GM21576 (cell line): Measurements from ENCODE around the gene MOB3A.

Experiments used
- ATAC-seq: cut with Tn5 transposase; IDR thresholded peaks from one replicate; pipeline ENCODE4 v1.9.1; 2021; ENCODE audit warnings: mild to moderate bottlenecking, moderate library complexity; ENCODE audit not compliant: unreplicated experiment

The MOB3A gene

GRCh38 chr19:2126879-2127518, 30.9 kb upstream of the MOB3A start:
- no peak for ATAC-seq

DNA sequence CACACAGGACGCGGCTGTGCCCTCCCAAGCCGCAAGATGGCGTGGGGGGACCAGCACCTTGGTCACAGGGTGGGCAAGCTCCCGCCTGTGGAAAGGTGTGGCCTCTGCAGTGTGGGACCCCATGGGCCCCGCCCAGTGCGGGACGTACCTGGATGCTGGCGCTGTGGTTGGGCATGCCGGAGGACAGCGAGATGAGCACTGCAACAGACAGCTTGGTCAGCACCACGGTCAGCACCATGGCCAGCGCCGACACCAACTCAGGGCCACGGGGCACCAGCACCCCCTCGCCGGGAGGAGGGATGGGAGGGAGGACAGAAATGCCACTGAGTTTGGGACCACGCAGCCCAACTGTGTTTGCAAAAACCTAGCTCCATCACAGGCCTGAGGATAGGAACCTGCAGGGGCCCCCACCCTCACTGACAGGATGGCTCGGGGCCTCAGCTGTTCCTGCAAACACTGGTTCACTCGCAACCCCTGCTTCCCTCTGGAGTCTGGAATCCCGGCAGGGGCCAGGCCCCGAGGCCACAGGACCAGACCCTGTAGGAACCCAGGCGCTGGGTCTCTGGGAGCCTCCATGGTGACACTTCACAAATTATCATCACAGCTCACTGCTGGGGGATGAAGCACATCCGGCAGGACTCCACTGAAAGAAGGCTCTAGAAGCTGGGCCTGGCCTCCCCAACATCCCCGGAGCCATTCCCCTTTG, 27.7 kb upstream of the MOB3A start:
- ATAC-seq = no peak

DNA sequence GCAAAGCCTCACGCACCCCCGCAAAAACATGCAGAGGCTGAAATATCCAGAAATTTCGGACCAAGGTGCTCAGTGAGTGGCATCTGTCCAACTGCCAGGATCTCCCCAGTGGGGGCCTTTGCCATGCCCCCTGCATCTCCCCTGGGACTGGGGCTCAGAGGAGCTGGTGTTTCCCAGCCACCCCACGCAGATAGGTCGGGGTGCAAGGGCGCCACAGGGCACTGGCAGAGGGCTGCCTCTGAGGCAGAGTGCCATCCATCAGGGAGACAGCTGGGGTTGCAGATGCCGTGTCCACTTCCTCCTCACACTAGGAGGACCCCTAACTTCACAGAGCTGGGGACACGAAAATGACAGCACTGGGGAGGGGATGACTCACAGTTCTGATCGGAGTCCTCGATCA, 26.9 kb upstream of the MOB3A start:
- no peak for ATAC-seq

- ATAC-seq = no peak
Measured at GRCh38 chr19:2122251-2122650, 26.1 kb upstream of the MOB3A start.

DNA sequence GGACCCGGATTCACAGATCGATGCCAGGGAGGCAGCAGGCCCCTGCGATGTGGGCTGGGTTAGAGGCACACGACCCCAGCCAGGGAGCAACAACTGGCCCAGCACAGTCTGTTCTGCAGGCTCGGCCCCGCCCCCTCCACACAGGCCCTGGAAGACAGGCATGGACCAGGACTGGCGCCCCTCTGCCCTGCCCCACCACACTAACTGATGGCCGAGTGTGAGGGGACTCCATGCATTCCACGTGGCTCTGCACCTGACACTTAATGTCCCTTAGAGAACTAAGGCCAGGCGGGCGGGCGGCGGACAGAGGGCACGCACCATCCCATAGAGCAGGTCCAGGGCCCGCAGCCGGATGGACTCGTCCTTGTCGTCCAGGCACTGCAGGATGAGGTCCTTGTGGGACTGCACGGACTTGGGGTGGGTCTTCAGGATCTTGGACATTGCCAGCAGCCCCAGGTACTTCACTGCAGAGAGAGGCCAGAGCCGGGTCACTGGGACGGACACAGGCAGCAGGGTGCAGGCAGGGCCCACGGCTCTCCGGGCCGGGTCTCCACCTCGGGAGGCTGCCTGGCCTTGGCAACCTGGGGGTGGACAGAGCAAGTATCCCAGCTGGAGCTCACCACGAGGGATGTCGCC, 25.4 kb upstream of the MOB3A start:
- no peak for ATAC-seq

GRCh38 chr19:2120821-2121220, 24.7 kb upstream of the MOB3A start:
- ATAC-seq = no peak

GRCh38 chr19:2119921-2120785, 24.0 kb upstream of the MOB3A start:
- ATAC-seq = no peak

DNA sequence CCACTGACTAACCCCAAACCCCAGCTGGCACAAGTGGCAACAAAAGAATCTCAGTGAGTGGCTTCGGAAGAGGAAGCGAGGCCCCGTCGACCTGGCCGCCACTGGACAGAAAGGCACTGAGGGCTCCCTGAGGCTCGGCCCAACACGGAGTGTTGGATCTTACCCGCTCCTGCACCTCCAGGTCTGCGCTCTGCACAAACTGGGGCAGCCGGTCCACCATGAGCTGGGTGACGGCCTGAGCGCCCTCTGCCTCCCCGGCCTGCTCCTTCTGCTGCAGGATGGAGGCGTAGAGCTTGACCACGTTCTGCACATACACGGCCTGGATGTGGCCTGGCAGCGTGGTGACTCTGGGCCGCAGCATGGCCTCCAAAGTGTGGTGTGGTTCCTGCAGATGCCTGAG, 22.3 kb upstream of the MOB3A start:
- no peak for ATAC-seq

DNA sequence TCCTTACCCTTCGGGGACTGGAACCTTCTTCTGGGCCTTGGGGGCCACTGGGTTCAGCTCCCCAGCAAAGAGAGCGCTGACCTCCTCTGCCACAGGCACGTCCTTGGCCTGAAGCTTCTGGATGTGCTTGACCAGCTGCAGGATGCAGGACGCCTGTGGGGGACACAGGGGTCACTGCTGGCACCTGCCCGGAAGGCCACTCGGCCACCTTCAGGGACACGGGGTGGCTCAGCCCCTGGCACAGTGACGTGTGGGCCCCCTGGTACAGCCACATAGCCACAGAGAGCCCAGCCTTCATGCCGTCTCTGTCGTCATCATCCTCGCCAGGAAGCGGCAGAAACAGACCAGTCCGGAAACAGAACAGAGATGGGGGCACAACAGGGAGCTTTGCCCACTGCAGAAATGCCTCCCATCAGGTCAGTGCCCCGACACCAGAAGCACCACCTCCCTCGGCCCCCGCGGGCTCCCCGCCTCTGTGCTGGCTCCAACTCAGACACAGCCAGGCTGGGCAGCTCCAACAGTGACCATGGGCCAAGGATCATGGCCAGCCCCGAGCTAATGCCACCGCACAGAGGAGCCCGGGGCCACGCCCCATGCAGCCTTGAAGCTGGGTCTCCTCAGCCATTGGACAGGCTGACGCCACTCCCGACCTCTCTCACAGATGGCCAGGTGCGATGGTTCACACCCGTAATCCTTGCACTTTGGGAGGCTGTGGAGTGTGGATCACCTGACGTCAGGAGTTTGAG, 21.3 kb upstream of the MOB3A start:
- ATAC-seq = no peak

GRCh38 chr19:2116507-2116906, 20.4 kb upstream of the MOB3A start:
- no peak for ATAC-seq

DNA sequence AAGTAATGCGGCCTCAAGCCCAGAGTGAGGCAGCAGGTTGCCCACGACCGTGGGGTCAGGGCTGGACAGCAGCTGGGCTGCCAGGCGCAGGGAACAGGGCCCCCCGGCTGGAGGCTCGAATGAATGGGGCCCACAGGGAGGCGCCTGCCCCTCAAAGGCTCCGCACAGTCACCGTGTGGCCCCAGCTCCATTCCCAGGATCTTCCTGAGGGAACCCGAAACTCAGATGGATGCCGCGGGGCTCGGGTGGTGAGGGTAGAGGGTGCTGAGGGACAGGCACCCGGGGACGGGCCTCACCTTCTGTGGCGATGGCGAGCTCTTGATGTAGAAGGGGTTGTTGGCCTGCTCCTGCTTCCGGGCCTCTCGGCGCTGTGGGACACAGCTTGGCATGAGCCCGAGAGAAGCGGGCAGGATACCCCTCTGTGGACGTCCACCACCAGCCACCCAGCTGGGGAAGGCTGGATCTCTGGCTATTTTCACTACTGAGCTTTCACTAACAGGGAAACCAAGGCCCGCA, 19.8 kb upstream of the MOB3A start:
- no peak for ATAC-seq

- no peak for ATAC-seq
Measured at GRCh38 chr19:2115324-2115723, 19.2 kb upstream of the MOB3A start.

DNA sequence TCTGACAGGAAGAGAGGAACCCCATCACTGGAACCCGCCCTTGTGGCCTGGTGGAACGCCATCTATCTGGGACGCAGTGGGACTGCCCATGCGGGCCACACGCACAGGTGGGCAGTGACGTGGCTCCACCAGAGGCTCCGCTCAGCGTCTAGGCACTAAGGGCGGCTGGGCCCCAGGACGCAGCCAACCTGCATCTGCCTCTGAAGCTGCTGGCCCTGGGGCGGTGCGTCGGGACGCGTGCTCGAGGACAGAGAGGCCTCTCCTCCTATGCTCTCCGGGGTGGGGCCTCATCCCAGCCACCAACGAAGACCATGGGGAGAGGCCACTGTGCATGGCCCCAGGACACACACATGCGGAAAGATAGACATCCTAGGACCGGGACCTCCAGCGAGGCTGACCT, 18.7 kb upstream of the MOB3A start:
- ATAC-seq = no peak

- ATAC-seq = no peak
Measured at GRCh38 chr19:2114218-2114617, 18.1 kb upstream of the MOB3A start.

DNA sequence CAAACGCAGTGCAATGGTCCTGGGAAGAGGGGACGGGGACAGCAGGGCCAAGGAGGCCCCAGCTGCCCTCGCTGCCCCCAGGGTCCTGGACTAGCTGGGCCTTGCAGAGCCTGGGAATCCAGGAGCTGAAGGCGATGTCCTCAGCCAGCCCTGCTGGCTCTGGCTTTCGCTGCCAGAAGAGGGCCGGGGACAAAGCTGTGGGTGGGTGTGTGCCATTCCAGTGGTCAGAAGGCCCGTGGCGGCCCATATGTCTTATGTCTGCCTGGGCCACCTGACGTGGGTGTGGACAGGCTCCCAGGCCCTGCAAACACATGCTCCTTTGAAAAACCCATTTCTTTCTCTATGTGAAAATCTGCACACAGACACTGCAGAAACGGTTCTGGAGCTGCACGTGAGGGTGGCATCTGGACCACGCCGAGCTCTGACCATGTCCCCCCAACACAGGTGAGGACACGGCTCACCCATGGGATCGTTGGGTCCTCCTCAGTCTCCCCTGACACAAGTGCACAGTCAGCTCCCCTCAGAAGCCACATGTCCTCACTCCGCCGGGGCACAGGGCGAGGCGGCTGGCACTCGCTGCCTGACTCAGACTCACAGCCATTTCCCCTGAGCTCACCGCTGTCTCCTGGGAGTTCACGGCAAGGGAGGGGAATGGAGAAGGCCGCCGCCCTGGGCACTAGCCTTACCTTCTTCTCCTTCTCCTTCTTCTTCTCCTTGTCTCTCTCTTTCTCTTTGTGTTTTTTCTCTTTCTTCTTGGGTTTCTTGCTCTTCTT, 17.5 kb upstream of the MOB3A start:
- no peak for ATAC-seq

DNA sequence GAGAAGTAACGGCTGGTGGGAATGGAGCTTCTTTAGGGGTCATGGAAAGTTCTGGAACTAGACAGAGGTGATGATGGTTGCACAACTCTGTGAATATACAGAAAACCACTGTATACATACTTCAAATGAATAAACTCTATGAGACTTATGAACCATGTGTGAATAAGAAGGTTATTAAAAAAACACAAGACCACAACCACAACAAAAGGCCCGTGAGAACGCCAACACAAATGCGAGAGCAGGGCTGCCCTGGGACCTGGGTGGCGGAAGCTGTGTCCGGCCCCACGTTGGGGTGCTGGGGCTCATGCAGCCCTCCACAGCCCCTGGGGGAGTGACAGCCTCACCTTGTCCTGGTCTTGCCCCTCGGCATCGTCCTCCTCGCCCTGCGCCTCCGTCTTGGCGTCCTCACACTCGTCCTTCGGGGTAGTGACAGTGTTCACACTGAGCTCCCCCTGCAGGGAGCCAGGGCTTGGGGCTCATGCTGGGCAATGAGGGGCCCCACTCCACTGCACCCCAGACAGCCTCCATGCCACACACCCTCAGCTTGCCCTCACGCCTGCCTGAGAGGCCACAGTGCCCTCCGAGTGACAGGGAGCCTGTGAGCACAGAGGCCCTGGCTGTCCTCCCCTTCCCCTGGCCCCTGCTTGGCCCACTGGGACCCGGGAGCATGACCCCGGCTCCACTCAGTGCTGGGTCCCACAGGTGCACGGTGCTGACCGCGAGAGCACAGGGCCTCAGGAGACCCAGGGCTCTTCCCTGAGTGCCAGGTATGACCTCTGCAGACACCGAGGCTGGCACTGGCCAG, 16.6 kb upstream of the MOB3A start:
- ATAC-seq = no peak

DNA sequence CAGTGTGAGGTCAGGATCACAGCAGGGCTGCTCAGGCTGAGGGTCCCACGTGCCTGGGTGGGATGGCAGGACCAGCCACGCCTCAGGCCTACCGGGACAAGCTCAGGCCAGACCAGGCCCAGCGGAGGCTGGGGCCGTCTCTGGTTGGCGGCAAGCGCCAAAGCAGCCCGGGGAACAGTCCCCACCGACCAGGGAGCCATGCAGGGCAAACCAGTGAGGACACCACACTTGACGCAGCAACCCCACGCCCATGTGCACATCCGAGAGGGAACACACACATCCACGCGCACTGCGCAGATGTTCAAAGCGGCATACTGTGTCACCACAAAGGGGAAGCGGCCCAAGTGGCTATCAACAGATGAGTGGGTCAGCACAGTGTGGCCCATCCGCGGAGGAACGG, 15.8 kb upstream of the MOB3A start:
- ATAC-seq = no peak

GRCh38 chr19:2111425-2111824, 15.3 kb upstream of the MOB3A start:
- no peak for ATAC-seq

- ATAC-seq = no peak
Measured at GRCh38 chr19:2110822-2111221, 14.7 kb upstream of the MOB3A start.
